DMS 273 treated with DMSO at 0.1 percent for 48 hours (cell line): ENCODE results near the gene ZNF664.

Source experiments
- DNase-seq: peaks from one replicate; lab custom pipeline; 2025; lab: John Stamatoyannopoulos, UW

Gene ZNF664

DNA sequence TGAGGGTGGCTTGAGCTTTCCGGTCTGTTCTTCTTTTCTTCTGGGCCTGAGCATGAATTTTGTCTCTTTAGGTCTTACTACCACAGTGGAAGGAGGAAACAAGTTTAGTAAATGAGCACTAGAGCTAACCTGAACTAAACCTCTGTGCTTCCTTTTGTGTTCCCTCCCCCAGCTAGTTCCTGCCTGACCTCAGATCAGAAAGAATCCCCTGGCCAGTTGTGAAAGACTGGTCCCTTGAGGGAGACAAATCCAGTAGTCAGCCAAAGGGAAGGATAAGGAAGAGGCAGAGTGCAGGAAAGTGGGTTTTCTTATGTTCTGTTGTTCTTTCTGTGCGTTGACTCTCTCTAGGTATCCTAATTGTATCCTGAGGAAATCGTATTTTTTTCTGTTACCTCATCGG lies 17.5 kb downstream of the ZNF664 start:
- DNase-seq: no peak

DNA sequence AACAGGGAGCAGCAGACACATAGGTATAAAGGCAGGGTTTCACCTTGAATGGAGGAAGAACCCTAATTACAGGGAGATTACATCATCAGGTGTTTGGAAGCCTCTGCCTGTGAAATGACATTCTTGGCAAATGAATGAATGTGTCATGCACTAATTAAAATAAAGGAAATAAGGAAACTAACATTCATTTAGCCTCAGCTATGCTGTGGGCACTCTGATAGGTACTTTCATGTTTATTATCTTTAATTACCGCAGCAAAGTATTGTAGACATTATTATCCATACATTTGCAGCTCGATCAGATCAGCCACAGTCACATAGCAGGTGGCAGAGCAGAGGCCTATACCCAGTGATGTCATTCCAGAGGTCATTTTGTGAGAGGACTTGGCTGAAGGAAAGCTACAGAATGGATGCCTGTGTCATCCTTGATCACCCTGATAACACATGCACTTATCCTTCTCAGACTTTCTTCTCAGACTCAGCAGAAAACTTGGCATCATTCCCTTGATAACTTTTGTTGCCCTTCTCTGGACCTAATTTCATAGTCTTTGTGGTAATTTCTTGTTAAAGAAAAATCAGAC lies 18.4 kb downstream of the ZNF664 start:
- no peak for DNase-seq

DNA sequence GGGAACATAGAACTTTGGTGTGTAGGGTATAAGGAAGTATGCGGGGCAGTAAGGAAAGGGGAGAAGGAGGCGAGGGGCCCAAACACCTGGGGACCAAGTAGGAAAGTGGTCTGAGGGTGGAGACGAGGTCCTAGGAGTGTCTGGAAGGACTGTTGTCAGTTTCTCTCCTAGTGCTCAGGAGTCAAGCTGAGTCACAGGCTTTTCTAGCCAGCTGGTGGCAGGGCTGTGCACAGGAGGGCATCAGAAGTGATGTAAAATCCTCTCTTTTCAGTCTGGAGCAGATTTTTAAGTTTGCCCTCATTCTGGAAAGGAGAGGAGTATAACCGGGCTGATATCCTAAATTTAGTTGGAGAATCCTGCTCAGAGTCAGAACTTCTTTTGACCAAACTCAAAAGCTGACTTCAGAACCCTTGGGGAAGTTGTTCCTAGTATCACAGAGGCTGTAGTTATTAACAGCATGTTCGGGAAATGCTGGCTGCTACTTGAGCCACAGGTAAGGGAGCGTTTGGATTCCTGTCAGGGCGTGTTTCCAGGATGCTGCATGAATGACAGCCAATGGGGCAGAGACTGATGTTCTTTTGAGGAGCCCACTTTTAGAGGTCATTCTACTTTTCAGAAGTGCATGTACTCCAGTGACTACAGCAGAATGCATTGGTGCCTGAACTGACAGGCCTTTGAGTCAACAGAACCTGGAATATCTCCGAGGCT lies 19.3 kb downstream of the ZNF664 start:
- no peak for DNase-seq

DNA sequence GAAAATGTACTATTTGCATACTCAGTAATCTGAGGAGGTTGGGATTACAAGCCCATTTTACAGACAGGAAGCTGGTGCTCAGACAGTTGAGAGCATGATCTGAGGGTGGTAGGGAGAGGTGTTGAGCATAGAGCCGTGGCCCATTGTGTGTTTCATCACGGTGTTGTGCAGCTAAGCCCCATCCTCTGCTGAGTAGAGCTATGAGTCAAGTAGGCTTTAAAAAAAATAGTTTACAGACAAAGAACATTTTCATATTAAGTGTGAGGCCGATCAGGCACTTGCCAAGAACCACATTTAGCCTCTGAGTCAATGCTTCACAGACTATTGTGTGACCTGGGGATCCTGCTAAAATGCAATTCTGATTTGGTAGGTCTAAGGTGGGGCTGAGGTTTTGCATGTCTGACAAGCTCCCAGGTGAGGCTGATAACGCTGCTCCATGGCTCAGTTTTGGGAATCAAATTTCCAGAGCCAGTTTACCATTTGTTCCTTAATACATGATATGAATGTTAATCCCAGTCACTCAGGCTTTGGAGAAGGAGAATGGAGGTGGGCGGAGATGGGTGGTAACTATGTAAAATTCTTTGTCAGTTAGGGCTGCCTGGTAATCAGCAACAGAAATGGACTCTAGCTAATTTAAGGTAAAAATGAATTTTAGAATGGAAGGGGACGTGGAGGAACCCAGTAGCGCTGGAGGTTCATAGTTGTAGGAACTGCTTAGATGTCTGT lies 22.2 kb downstream of the ZNF664 start:
- DNase-seq: no peak

DNA sequence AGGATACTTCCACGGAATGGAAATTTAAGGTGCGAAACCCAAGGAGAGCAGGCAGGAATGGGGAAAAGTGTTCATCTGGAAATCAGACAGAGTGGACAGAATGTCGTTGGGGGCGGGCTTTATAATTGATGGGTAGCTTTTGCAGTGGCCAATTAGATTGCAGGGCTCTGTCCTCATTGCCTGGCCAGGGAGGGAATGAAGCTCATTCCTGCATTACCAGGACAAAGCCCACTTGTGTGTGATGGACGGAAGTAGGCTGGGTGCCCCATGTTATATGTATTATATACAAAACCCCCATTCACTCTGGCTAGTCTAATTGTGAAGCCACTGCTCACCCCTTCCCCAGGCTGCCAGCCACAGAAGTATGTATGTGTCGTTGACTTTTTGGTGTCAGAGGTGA lies 23.6 kb downstream of the ZNF664 start:
- DNase-seq: no peak

DNA sequence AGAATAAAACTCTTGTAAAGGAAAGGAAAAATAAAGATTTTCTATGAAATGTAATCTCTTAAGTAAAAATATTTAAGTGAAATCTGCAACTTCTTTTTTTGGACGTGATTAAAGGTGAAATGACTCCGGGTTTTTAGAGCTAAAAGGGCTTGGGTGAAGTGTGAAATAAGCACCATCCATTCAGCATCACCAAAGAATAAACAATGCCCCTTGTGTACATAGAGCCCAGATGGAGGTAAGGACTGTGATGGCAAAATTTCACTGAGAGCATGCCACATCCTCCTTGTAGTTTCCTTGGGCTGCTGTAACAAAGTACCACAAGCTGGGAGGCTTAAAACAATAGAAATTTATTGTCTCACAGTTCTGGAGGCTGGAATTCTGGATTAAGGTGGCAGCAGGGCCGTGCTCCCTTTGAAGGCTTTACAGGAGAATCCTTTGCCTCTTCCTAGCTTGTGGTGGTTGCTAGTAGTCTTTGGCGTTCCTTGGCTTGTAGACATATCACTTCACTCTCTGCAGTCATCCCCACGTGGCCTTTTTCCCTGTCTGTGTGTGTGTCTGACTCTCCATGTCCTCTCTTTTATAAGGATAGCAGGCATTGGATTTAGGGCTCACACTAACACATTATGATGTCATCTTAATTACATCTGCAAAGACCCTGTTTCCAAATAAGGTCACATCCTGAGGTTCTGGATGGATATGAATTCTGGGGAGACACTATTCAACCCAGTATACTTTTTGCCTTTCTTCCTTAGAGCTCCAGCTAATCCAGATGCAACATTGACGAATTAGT lies 24.2 kb downstream of the ZNF664 start:
- no peak for DNase-seq

DNA sequence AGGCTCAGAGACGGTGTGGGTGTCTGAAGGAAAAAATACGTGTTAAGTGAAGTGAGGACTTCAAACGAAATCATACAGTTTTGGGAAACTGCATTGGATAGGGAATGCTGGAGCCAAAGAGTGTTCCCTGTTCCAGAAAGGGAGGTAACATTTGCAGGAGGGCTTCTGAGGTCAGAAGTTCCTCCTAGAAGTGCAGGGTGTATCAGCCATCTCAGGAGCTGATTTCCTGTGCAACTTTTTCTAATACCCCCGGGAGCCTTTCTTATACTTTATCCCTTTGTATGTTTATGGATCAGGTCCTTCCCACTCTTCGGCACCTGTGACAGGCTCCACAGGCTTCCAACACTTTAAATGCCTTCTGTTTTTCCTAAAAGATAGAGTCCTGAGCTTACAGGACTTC lies 24.9 kb downstream of the ZNF664 start:
- no peak for DNase-seq

DNA sequence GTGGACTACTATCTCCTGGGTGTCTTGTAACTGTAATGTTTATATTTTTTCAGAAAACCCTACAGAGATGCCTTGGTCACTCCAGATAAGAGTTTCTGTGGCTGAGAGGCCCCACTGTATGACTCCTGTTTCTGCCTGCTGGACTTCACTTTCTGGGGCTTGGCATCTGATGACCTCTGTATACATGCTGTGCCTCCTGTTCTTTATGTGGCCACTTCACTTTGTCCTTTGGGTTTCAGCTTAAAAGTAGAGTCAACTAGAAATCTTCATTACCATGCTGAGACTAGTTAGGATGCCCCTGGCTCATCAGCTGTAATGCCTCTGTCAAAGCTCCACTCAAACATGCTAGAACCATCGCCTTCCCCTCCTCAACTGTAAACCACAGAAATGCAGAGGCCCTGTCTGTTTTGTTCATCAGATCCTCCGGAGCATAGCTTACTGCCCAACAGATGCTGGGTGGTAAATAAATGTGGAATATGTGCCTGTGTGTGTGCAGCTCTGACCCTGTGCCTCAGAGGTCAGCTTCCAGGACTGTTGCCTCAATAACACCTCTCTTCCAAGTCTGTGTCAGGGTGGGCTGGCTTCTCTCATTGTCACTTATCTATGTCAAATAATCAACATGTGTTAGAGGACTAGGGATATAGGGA lies 25.5 kb downstream of the ZNF664 start:
- no peak for DNase-seq

DNA sequence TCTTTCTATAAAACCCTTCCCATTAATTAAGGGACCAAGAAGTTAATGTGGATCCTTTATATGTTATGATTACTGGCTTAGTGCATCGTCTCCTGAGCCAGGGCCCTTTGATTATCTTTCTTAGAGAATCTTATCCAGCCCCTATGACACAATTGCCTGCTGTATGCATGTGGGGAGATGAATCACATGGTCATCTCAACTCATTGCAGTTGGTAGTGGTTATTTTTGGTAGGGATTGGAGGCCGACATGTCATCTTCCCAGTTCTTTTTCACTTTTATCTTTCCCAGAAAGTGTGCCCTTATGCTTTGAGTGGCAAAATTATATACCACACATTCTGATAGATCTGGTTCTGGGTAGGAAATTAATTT lies 26.0 kb downstream of the ZNF664 start:
- no peak for DNase-seq

DNA sequence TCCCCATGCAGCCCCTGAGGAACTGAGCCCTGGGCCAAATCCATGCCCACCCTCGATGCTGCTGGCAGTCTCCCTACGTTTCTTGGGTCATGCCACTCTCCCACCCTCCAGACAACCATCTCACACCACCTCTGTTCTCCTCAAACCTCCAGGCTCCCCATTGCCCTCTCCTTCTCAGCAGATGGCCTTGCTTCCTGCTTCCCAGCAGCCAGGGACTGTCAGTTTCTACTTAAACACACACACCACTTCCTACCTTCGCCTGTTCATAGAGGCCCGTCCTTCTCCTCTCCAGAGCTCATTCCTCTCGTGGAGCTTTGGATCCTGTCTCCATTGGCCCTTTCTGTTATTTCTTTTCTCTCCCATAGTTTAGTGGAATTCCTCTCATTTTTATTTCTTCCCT lies 27.1 kb downstream of the ZNF664 start:
- DNase-seq: no peak

DNA sequence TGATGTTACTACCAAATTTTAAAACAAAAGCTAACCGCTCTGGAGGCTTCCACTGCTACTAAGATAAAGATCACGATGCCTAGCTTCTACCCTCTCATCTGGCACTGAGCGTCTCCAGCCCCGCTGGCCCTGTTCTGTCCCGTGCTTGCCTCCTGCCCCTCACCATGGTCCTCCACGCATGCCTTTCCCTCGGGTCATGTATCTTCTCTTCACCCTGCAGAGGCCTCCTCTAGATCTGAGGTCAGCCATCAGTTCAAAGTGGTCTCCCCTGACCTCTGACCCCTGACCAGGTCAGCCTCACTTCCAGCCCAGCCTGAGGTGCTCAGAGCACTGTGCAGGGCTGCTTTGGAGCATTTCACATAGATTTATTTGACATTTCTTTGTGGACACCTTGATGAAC lies 28.3 kb downstream of the ZNF664 start:
- no peak for DNase-seq

DNA sequence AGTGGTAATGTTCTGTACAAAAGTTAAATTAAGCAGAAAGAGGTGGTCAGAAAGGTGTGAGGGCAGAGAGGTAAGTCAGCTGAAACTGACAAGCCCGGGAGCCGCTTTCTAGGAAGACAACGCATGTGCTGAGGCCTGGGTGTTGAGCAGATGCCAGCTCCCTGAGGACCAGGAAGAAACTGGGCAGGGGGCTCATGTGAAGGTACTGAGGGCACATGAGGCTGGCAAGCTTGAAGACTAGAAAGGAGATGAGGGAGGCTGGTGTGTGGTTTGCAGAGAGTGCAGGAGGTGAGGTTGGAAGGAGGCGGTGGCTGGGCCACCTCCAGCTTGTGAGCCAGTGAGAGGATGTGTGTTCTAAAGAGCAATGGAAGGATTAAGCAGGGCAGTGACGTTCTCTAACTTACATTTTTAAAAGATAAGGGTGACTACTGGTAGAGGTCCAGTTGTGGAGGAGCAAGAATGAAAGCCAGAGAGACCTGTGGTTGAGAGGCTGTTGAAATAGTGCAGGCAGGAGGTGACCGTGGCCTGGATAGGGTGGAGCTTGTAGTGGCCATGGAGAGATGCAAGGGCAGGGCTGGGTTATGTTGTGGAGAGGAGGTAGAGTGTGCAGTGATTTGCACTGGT lies 29.1 kb downstream of the ZNF664 start:
- DNase-seq: no peak

DNA sequence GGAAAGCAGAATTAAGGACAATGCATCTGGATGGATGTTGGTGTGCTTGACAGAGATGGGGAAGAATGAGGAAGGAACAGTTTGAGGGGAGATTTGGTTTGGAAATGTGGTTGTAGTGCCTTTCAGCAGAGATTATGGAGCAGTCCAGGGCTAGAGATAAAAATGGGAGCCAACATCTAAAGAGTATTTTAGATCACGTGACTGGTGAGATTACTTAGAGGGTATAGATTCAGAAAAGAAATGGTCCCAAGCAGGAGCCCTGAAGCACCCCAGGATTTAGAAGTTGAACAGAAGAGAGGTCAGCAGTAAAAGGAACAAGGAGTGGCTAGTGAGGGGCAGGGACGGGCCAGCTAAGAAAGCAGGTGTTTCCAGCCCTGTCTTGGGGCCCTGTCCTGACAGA lies 29.6 kb downstream of the ZNF664 start:
- DNase-seq: no peak

DNA sequence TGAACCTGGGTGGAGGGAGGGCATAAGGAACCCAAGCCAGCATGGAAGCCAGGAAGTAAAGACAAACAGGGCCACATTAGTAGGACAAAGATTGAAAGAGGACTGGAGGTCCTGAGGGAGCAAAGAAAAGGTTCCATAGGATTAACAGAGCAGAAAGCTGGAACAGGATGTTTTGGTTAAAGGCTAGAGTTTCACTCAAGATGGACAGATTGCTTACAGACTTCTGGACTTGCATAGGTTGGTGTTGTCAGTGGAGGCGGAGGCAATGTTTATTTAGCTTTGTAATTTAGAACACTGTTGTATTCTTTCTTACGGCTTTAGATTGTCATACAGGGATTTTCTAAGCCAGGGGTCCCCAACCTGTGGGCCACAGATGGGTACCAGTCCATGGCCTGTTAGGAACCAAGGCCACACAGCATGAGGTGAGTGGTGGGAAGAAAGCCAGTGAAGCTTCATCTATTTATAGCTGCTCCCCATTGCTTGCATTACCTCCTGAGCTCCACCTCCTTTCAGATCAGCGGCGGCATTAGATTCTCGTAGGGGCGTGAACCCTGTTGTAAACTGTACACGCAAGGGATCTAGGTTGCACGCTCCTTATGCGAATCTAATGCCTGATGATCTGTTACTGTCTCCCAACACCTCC lies 31.3 kb downstream of the ZNF664 start:
- DNase-seq: no peak

DNA sequence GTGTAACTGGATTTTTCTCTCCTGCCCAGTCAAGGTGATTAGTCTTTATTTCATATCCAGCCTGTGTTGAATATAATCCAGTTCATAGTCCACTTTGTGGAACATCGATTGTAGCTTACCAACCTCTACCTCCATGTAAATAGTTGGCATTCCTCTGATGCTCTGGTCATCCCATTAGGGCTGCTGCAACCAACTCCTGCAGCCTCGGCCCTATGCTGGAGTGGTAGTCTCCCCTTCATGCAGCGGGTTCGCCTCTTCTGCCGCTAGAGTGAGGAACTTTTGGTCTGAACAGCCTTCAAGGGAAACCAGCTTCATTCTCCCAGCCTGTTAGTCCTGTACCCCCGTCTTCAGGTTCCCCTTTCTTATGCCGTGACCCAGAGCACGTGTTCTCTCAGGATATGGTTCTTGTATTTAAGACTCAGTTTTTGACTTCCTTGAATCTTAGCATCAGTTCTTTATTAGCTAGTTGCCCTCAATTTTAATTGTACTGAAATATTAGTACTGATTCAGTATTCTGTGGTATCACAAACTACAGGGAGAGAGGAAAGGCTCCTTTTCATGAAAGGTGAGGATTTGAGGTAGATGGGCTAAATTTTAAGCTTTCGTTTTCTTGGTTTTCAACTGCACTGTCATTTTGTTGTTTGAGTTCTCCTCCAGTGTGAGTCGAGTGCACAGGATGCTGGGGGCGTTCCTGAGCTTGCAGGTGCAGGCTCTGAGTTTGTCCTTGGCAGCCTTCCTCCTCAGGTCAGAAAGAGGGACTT lies 33.2 kb downstream of the ZNF664 start:
- DNase-seq: no peak

DNA sequence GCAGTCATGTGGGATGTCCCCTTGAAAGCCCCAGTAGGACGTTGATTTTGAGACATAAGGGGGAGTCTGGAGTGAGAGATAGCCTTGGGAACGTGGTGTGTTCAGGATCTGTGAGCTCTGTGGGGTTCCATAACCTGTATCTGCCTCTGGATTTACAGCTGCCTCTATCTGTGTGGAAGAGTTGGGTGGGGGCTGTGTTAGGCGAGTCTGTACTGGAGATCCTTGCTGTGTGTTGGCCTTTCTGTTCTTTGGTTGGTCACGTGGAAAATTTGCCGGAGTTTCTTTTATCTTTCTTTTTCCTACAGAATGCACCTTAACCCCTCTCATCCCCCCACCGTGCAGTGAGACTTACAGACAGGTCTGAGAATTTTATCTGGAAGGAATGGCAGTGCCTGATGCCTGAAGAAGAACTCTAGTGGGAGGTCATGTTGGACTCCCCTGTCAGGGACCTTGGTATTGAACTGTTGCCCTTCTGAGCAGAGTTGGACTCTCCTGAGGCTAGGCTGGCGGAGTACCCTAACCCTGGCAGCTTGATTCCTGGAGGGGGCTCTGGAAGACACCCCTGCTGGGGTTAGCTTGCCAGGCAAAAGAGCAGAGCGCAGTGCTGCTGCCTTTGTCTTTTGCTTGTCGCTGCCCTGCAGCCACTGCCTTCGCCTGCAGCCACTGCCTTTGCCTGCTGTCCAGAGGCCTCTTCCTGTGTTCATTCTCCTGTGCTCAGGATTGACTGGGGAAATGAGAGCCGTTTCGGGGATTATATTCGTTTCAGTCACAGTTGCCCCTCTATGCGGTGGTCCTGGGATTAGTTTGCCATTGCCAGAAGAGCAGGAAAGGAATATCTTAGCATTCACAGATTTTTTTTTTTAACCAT lies 34.1 kb downstream of the ZNF664 start:
- DNase-seq: no peak

DNA sequence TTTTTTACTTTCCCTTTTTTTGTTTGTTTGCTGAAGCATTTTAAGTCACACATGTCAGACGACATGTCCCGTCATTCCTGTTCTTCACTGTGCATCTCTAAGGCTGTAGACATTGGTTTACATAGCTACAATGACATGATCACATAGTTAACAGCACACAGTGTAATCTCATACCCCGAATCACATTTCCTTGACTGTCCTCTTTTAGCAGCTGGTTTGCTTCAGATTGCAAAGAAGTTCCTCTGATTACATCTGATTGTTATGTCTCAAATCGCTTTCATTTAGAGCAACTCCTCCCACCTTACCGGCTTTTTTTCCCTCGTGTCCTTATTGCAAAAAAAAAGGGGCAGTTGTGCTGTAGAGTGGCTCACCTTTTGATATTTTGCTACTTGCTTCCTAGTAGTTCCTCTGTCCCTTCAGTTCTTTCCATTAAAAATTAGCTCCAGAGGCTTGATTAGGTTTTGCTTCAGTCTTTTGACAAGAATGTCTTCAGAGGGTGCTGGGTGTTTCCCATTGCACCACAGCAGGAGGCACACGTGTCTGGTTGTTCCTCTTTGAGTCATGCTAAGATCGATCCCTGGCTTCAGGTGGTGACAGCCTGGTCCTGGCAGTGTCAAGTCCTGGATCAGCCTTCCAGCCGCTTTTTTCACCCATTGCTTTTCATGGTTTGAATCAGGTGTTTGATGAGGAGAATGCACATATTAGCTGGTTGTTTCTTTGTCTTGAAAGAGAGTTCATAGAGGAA lies 35.0 kb downstream of the ZNF664 start:
- no peak for DNase-seq

DNA sequence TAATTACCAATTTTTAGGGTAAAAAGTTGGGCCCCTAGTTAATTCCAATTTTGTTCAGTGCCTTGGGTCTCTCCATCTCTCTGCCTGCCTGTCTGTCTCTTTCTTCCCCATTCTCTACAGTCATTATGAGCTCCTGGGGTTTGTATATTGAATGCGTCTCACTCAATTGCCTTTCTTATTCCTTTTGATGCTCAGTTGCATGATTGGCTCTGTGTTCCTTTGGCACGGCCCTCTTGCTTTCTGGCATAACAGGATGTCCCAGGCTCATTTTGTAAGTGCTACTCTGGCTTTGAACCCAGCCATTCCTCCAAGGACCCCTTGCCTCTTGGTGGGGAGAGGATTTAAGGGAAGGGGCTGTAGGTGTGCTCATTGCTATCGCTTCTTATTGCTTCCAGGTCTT lies 35.6 kb downstream of the ZNF664 start:
- no peak for DNase-seq

DNA sequence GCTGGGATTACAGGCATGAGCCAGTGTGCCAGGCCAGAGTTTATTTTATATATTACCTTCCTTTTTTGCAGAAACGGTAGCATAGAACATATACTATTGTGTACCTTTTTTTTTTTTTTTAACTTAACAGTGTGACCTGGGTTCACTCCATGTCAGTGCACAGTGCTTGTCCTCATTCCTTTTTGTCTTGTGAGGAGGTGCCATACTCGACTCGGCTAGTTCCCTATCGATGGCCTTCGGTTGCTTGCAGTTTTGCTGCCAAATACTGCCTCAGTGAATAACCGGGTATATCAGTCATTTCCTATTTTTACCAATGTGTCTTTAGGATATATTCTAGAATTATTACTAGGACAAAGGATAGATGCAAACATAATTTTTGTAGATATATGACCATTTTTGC lies 36.8 kb downstream of the ZNF664 start:
- DNase-seq: no peak
